ENCODE data around the gene DNALI1.

GRCh38 chr1:37588939-37589338 is 32.2 kb downstream of the DNALI1 start:
- no peak for TF ChIP-seq EZH2phosphoT487 (IDR thresholded peaks at IDR 0.05; ENCODE audit: insufficient read depth, low read depth)
- no peak for TF ChIP-seq EZH2 (IDR thresholded peaks at IDR 0.05; ENCODE audit: insufficient read depth, poor library complexity, severe bottlenecking)

All from GM23248 (cell line).